Gastrocnemius medialis (tissue), 4 donors: ENCODE measurements around the gene DRGX.

Experiments used
- POLR2A ChIP-seq, 2 donors: fragments of 450-650 bp; IDR thresholded peaks; one replicate each; pipeline ENCODE4 v1.6.1; 2017; ENCODE audit warnings: antibody characterized with exemption in 2 of 2, mild to moderate bottlenecking in 2 of 2, moderate library complexity in 2 of 2
- TF ChIP-seq, protein P1 (sequence below), 5 experiments: fragments of 450-650 bp in 3 of 5; fragments of 200-600 bp in 2 of 5; sonication (generic) in 2 of 5; IDR thresholded peaks in 4 of 5; conservative IDR thresholded peaks in 1 of 5; 1 replicate in 4 of 5; 2 replicates in 1 of 5; pipeline ENCODE4 v1.5.1; 2016 to 2019; ENCODE audit warnings: antibody characterized with exemption in 5 of 5, mild to moderate bottlenecking in 3 of 5, moderate library complexity in 3 of 5

- TF ChIP-seq, protein P1, sequence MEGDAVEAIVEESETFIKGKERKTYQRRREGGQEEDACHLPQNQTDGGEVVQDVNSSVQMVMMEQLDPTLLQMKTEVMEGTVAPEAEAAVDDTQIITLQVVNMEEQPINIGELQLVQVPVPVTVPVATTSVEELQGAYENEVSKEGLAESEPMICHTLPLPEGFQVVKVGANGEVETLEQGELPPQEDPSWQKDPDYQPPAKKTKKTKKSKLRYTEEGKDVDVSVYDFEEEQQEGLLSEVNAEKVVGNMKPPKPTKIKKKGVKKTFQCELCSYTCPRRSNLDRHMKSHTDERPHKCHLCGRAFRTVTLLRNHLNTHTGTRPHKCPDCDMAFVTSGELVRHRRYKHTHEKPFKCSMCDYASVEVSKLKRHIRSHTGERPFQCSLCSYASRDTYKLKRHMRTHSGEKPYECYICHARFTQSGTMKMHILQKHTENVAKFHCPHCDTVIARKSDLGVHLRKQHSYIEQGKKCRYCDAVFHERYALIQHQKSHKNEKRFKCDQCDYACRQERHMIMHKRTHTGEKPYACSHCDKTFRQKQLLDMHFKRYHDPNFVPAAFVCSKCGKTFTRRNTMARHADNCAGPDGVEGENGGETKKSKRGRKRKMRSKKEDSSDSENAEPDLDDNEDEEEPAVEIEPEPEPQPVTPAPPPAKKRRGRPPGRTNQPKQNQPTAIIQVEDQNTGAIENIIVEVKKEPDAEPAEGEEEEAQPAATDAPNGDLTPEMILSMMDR (IDR thresholded peaks at IDR 0.05 in 4 of 5, conservative IDR thresholded peaks at IDR 0.05 in 1 of 5): no peak
- no peak for TF ChIP-seq POLR2A (IDR thresholded peaks at IDR 0.05)
Observed at GRCh38 chr10:49415109-49415508, 19.2 kb upstream of the DRGX start.
